RWPE1 (cell line): ENCODE data around the gene MUC5B.

ENCODE experiments used
- CTCF ChIA-PET: fragments of 350-600 bp; sonication (Branson Sonifier 250); formaldehyde crosslinking; extraction: SDS; loops from one replicate; lab custom pipeline; 2021; lab: Yijun Ruan, JAX
- POLR2A ChIA-PET: fragments of 400-600 bp; formaldehyde crosslinking; extraction: SDS; loops from one replicate; lab custom pipeline; 2020; ENCODE audit warnings: antibody characterized with exemption; ENCODE audit not compliant: low non-redundant PET; lab: Yijun Ruan, JAX
- DNase-seq: peaks from one replicate; pipeline ENCODE4 v3.0.0; 2012; ENCODE audit warnings: low spot score
- H3K27ac ChIP-seq: fragments of 450-650 bp; 2 replicates; pipeline ENCODE4 v1.5.1; 2017
- CTCF ChIP-seq: fragments of 450-650 bp; conservative IDR thresholded peaks from 2 replicates; pipeline ENCODE4 v1.5.1; 2017; ENCODE audit warnings: low read depth, mild to moderate bottlenecking

MUC5B gene

DNA sequence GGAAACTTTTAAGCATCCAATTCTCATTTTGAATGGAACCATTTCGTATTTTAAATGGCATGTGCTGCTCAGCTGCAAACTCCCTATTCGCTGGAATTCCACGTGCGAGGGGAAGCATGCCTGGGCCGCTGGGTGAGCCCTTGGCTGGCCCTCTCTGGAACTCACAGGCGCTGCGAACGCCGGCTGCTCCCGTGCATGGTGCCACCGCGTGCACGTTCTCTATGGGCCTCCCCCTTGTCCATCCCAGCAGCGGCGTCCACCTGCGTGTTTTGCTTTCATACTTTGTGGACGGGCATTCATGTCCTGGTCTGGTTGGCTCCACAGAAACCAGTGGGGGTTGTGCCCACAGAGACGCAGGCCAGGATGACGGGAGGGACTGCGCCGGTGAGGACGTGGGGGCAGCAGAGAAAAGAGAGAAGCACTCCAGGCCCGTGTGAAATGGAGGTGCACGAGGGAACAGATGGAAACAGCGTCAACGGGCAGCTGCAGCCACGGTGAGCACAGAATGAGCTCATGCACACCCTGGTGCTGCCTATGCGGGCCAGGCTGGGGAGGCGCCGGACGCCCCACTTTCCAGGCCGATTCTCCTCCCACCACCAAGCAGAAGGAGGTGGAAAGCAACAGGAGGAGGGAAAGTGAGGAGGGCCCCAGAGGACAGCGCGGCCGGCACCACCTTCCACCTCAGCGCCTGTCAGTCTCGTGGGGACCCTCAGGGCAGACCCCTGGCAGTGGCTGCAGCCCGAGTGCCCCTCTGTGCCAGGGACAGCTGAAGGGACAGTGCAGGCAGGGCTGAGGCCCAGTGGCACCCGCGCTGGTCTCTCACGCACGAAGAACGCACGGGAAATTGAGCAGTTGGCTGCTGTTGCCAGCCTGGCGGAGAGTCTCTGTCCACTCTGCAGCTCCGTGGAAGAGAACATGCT, 57.5 kb downstream of the MUC5B start:
- DNase-seq = no peak
- CTCF ChIA-PET = interaction anchor here (0.7 kb wide), 1 partner anchor 116 kb away, joined by 5 read pairs; no protein-coding TSS in a partner anchor
- H3K27ac ChIP-seq = no peak overlapping the region
- POLR2A ChIA-PET = no interaction called here
- no peak for TF ChIP-seq CTCF

DNA sequence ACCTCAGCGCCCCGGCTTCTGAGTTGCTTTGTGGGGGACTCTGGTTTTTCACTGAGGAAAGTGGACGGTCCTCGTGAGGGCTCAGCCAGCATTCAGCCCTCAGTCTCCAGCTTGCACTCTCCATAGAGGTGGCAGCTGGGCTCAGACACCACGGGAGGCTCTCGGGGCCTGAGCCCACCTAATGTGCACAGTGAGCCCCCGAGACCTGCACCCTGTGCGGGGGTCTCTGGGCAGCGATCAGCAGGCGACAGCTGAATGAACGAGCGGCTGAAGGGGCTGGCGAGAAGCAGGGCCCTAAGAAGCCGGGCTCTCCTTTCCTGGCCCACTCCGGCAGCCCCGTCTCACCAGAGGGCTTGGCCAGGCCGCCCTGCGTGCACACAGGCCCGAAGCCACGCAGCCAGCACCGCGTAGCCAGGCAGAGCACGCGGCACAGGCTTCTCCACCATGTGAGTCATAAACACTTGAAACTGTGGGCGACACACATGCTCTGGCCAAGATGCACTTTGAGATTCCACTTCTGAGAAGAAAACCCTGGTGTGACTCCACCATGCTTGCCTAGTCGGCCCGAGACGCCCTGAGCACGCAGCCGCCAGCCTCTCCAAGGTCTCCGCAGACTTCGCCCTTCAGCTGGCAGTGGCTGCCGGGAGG, 58.6 kb downstream of the MUC5B start:
- CTCF ChIA-PET = no interaction called here
- POLR2A ChIA-PET = no interaction called here
- DNase-seq = no peak
- H3K27ac ChIP-seq = no peak overlapping the region; the same call in 1 of the 2 replicates
- TF ChIP-seq CTCF = no peak

DNA sequence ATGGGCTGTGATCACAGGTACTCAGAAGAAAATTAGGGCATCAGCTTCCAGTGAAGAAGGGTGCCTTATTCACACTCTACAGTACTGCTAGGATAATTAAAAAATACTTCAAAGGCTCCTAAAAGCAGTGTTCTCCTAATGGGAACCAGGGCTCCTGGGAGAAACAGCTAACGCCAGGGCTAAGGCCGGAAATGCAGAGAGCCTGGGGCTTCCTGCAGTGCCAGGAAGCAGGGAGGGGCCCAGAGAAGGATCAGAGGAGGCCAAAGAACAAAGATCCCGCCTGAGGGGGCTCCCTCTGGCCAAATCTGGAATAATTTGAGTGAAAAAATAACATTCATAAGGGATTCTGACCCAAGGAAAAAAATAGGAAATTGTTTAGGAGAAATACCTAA, 59.1 kb downstream of the MUC5B start:
- no peak for TF ChIP-seq CTCF
- CTCF ChIA-PET = no interaction called here
- POLR2A ChIA-PET = no interaction called here
- no peak overlapping the region; the same call in 1 of the 2 replicates for H3K27ac ChIP-seq
- DNase-seq = no peak

DNA sequence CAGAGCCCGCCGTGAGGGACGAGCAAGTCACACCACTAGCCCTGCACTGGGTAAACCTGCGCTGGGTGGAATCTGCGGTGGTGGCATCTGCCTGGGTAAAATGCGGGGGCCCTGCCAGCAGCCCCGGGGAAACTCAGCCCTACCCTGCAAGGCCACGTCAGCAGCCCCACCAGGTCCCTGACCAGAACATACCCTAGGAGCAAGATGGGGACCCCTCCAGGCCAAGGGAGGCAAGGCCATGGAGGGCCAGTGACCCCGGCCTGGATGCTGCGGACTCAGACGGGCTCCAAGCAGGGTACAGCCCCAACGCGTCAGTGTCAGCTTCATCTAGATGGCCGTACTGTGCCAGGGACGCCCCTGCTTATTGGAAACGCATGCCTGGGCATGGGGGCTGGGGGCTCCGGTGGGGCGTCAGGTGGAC, 60.2 kb downstream of the MUC5B start:
- DNase-seq = no peak
- TF ChIP-seq CTCF = no peak
- ChIA-PET CTCF (no interaction called here), POLR2A (no interaction called here)
- no peak overlapping the region for H3K27ac ChIP-seq

DNA sequence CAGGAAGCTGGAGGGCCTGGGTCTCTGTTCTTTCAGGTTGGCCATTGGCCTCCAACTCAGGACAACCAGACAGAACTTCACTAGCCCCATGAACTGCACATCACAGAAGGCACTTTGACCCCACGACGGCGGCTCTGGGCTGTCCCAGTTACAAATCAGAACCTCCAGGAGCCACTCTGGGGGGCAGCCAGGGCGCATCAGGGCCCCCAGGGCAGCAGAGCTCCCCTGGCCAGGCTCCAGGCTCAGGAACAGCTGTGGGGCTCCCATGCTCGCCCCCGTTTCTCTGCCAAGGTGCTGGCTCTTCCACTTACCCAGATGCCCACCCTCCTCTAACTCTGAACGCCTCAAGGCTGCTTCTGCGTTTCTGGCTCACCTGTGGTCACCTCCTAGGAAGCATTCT, 61.0 kb downstream of the MUC5B start:
- no peak overlapping the region for H3K27ac ChIP-seq
- no peak for DNase-seq
- ChIA-PET POLR2A (no interaction called here), CTCF (no interaction called here)
- no peak for TF ChIP-seq CTCF

GRCh38 chr11:1285316-1285744, 62.5 kb downstream of the MUC5B start:
- ChIA-PET POLR2A (no interaction called here), CTCF (interaction anchor here (0.6 to 0.7 kb wide), 2 partner anchors 34 to 75 kb away, joined by 3 read pairs; no protein-coding TSS in a partner anchor)
- DNase-seq = no peak
- TF ChIP-seq CTCF = no peak
- no peak overlapping the region for H3K27ac ChIP-seq
